ENCODE measurements around the gene LAMTOR3.

- TF ChIP-seq CTCF (IDR thresholded peaks at IDR 0.05) (no peak), POLR2A (IDR thresholded peaks at IDR 0.05) (no peak)
Observed at GRCh38 chr4:99857307-99857706, 36.9 kb downstream of the LAMTOR3 start.

Measured in adrenal gland (tissue), 5 donors.